K562 (cell line): ENCODE data around the gene APC. TPM values are rescaled to one million over a fixed set of nuclear protein-coding genes. Genes with fewer than 3 reads are reported as not detected.

Experiments
- ATF2 ChIP-seq: sonication (generic); formaldehyde crosslinking; IDR thresholded peaks from 2 replicates; pipeline ENCODE4 v1.8.1; 2022; ENCODE audit warnings: missing genetic modification reagents
- CBFA2T3 ChIP-seq: fragments of 450-650 bp; IDR thresholded peaks from 2 replicates; pipeline ENCODE4 v1.6.1; 2017
- HSF4 ChIP-seq: fragments of 250-450 bp; sonication (Bioruptor Pico); IDR thresholded peaks from 2 replicates; pipeline ENCODE4 v2.1.2; 2022; ENCODE audit warnings: mild to moderate bottlenecking, moderate library complexity, borderline replicate concordance
- NR4A1 ChIP-seq, 2 experiments: fragments of 250-450 bp in 1 of 2; fragments of 450-650 bp in 1 of 2; sonication (Bioruptor Pico) in 1 of 2; IDR thresholded peaks; 2 replicates each; pipeline versions ENCODE4 v1.4.0 to v1.6.1; 2016 to 2020; ENCODE audit warnings: mild to moderate bottlenecking in 2 of 2, missing compliant biosample characterization in 1 of 2, missing genetic modification characterization in 1 of 2, moderate library complexity in 1 of 2
- SAFB2 ChIP-seq: fragments of 200-400 bp; formaldehyde crosslinking; IDR thresholded peaks from 2 replicates; pipeline ENCODE4 v1.6.1; 2018; ENCODE audit warnings: borderline replicate concordance, low read length, low read depth, moderate library complexity; ENCODE audit not compliant: severe bottlenecking
- SP1 ChIP-seq: sonication (generic); formaldehyde crosslinking; IDR thresholded peaks from 2 replicates; pipeline ENCODE4 v1.8.1; 2022; ENCODE audit warnings: mild to moderate bottlenecking, missing genetic modification reagents
- UBTF ChIP-seq, 2 experiments: IDR thresholded peaks; 2 replicates each; pipeline ENCODE4 v1.6.1; 2012; ENCODE audit warnings: improper control_type of control experiment in 2 of 2, low read depth in 2 of 2, low read length in 2 of 2, borderline replicate concordance in 1 of 2
- USF1 ChIP-seq: sonication (generic); formaldehyde crosslinking; IDR thresholded peaks from 2 replicates; pipeline ENCODE4 v1.9.0; 2022; ENCODE audit warnings: mild to moderate bottlenecking, missing genetic modification reagents
- ZNF280A ChIP-seq: fragments of 450-650 bp; IDR thresholded peaks from 2 replicates; pipeline ENCODE4 v1.6.1; 2018; ENCODE audit warnings: mild to moderate bottlenecking, low read depth; ENCODE audit not compliant: partially characterized antibody
- ZNF384 ChIP-seq: IDR thresholded peaks from 2 replicates; pipeline ENCODE4 v1.6.1; 2012; ENCODE audit warnings: low read depth, low read length, improper control_type of control experiment
- ZSCAN29 ChIP-seq: fragments of 450-650 bp; IDR thresholded peaks from 2 replicates; pipeline ENCODE4 v1.6.1; 2017
- ZSCAN32 ChIP-seq: fragments of 450-650 bp; formaldehyde crosslinking; IDR thresholded peaks from 2 replicates; pipeline ENCODE4 v1.4.0; 2020; ENCODE audit warnings: mild to moderate bottlenecking, moderate library complexity
- polyA plus RNA-seq, 8 experiments: library from polyadenylated mRNA; depleted of rRNA in 4 of 8; stranded (reverse) in 5 of 8; unstranded in 3 of 8; fragments of >200 nt; fragmentation: Nextera tagmentation in 2 of 8; fragmentation: Illumina TruSeq in 1 of 8; extraction: Ambion mirVana in 2 of 8; extraction: Trizol in 1 of 8; gene quantifications; 2 replicates each; pipeline versions ENCODE4 v1.2.1 to v1.2.3, GENCODE V29; 2011 to 2014; ENCODE audit warnings: inconsistent platforms in 1 of 8, missing spikeins in 1 of 8
- total RNA-seq, 7 experiments: library from RNA; depleted of rRNA in 6 of 7; stranded (reverse); fragments of >200 nt in 6 of 7; fragmentation: Illumina TruSeq in 2 of 7; extraction: Trizol in 2 of 7; gene quantifications; 2 replicates each; pipeline versions ENCODE4 v1.2.1 to v1.2.3, GENCODE V29; 2011 to 2021; ENCODE audit warnings: low replicate concordance in 1 of 7

The APC gene
- total and polyA plus RNA-seq, 9 of the 15 experiments (the other 6 are each of a cell fraction or from before 2014, with no cell fraction given): 5.7 to 29.5 (median 15.4) TPM

GRCh38 chr5:112860929-112861637 lies 123.4 kb downstream of the APC start, which contains the start of gene SRP19 (continued):
- TF ChIP-seq NR4A1 (CRISPR knock-in tag; IDR thresholded peaks at IDR 0.05) (no peak), NR4A1 (tag; IDR thresholded peaks at IDR 0.05) (peak; percentile 39; the same call in 1 of the 2 replicates), ATF2 (CRISPR knock-in tag) (no peak), ZNF280A (no peak), CBFA2T3 (0 out of 2 replicates have a peak, but pooled peaks have one; percentile 6), HSF4 (CRISPR knock-in tag) (0 out of 2 replicates have a peak, but pooled peaks have one; percentile 25), ZNF384 (0 out of 2 replicates have a peak, but pooled peaks have one; percentile 7), SAFB2 (no peak), USF1 (CRISPR knock-in tag) (0 out of 2 replicates have a peak, but pooled peaks have one; percentile 46), SP1 (CRISPR knock-in tag) (peak; percentile 73), ZSCAN32 (CRISPR knock-in tag) (no peak), UBTF (IDR thresholded peaks at IDR 0.05; ENCODE audit: borderline replicate concordance in 1 of 2, low read depth in 2 of 2, low read length in 2 of 2) (no peak), ZSCAN29 (peak; percentile 87)
